WERI-Rb-1 (cell line): ENCODE results near the gene CCDC30.

ENCODE experiments used
- DNase-seq: peaks from one replicate; pipeline ENCODE4 v3.0.0-alpha.2; 2020
- H3K27ac ChIP-seq: fragments of 250-450 bp; sonication (Bioruptor Pico); 2 replicates; pipeline ENCODE4 v1.5.1; 2020; ENCODE audit warnings: mild to moderate bottlenecking, moderate library complexity
- H3K27me3 ChIP-seq: fragments of 250-450 bp; sonication (Bioruptor Pico); 2 replicates; pipeline ENCODE4 v1.5.1; 2021; ENCODE audit warnings: mild to moderate bottlenecking, low read depth, moderate library complexity; ENCODE audit not compliant: insufficient read depth, severe bottlenecking
- H3K36me3 ChIP-seq: fragments of 250-450 bp; sonication (Bioruptor Pico); 2 replicates; pipeline ENCODE4 v1.5.1; 2020; ENCODE audit warnings: mild to moderate bottlenecking, moderate library complexity
- H3K4me3 ChIP-seq: 2 replicates; pipeline ENCODE4 v1.5.1; 2011; ENCODE audit warnings: low read depth, mild to moderate bottlenecking, control low read depth, low read length
- H3K9me3 ChIP-seq: fragments of 250-450 bp; sonication (Bioruptor Pico); 2 replicates; pipeline ENCODE4 v1.5.1; 2021; ENCODE audit warnings: mild to moderate bottlenecking, moderate library complexity; ENCODE audit not compliant: severe bottlenecking
- TF ChIP-seq, protein P1 (sequence below): IDR thresholded peaks from 2 replicates; pipeline ENCODE4 v1.5.1; 2011; ENCODE audit warnings: low read depth, mild to moderate bottlenecking, control low read depth, inconsistent platforms, low read length

Gene CCDC30

DNA sequence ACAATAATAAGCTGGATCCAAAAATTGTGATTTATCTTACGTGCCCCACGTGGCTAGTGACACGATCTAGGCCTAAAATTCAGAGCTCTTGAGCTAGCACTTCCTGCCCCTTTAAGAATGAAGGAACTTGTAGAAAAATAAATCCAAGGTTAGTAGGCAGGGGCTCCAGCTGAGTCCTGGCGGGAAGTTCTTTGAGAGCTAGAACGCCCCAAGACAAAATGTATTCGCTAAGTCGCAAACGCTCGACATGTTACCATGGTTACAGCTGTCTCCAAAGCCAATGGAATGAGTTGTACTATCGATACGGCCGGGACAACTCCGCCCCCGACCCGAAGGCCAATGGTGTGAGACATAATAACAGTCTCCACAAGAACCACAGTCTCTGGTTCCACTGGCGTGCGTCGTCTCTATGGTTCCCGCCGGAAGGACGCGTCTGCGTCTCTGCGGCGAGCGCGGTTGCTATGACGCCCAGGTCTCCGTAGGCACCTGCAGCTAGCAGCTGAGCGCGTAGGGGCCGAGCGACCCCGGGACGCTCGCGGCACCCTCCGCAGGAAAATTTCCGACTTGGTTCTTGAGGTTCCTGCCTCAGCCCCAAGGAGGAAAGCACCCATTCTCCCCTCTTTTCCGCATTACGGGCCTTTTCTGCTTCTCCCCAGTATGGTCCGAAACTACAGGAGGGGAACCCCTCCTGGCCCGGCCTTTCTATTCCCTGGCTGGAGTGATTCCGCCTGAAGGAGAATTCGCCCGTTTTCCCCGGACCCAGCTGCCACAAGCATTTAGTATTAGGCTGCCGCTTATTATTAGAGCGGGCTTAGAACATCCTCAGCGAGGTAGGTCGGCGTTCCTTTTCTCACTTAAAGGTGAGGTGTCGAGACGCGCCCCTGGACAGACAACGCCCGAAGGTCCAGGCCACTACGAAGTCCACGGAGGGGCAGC, at the start of gene CCDC30:
CCDC30 (plus strand) TSS at position 459 of the 936 bp plus-strand sequence. CDS start 17,266 bp downstream, outside the sequence.
- Histone ChIP-seq H3K27ac (peak within 1 kb of the TSS; percentile 76), H3K36me3 (peaks cover 14% of the 10 kb centered on the region), H3K9me3 (no peaks in the 10 kb centered on the region), H3K4me3 (peak within 1 kb of the TSS; percentile 78), H3K27me3 (no peaks in the 10 kb centered on the region)
- DNase-seq = peak; percentile 98
- TF ChIP-seq, protein P1, sequence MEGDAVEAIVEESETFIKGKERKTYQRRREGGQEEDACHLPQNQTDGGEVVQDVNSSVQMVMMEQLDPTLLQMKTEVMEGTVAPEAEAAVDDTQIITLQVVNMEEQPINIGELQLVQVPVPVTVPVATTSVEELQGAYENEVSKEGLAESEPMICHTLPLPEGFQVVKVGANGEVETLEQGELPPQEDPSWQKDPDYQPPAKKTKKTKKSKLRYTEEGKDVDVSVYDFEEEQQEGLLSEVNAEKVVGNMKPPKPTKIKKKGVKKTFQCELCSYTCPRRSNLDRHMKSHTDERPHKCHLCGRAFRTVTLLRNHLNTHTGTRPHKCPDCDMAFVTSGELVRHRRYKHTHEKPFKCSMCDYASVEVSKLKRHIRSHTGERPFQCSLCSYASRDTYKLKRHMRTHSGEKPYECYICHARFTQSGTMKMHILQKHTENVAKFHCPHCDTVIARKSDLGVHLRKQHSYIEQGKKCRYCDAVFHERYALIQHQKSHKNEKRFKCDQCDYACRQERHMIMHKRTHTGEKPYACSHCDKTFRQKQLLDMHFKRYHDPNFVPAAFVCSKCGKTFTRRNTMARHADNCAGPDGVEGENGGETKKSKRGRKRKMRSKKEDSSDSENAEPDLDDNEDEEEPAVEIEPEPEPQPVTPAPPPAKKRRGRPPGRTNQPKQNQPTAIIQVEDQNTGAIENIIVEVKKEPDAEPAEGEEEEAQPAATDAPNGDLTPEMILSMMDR = no peak

DNA sequence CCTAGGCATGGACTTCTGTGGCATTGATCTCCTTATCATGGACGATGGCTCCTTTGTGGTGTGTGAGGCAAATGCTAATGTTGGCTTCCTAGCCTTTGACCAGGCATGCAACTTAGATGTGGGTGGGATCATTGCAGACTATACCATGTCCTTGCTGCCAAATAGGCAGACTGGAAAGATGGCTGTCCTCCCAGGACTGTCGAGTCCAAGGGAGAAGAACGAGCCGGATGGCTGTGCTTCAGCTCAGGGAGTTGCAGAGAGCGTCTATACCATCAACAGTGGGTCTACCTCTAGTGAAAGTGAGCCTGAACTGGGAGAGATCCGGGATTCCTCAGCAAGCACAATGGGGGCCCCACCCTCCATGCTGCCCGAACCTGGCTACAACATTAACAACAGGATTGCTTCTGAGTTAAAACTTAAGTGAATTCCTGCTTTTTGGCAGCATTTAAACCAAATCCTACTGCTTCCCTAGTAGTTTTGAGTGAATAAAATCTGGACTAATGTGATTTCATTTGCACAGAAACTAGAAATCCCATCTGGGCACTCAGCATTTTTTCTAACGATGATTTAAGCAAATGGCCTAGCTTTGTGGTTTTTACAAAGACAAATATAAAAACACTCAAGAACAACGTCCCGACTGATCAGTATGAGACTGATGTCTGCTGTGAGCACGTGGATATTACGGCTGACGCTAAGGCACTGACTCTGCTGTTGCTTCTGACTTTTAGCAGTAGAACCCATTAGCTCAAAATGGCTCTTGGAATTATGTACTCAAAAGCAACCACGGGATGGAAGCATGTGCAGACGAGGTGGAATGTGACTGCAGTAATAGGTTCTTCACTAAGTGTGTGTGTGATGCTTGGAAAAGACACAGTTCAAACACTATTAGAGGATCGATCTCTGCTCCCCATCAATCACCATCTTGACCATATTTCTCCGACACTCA, 48.3 kb upstream of the CCDC30 start:
- Histone ChIP-seq H3K27ac (no peak overlapping the region), H3K9me3 (no peaks in the 10 kb centered on the region), H3K27me3 (no peaks in the 10 kb centered on the region), H3K36me3 (peaks cover 29% of the 10 kb centered on the region), H3K4me3 (no peak overlapping the region)
- DNase-seq = no peak
- TF ChIP-seq, protein P1 = no peak

DNA sequence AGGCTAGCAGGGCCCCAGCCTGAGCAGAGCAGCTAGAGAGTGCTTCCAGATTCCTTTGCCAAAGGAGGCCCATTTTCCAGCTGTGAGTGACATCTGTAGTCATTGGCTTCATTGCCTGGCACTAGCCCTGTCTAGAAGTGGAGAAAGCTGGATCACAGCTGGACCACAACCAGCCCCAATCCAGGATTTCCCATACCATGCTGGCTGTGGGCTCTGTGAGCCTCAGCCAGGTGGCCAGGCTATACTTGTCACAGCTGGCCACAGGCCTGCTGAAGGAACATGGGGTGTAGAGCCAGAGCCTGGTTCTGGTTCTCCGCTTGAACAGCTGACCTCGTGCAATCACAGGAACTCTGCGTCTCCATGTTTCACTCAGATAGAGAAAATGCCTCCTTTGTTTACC, 45.9 kb upstream of the CCDC30 start:
- DNase-seq = no peak
- no peak overlapping the region for H3K4me3 ChIP-seq
- TF ChIP-seq, protein P1 = no peak
- no peaks in the 10 kb centered on the region for H3K9me3 ChIP-seq
- H3K27ac ChIP-seq = no peak overlapping the region
- no peaks in the 10 kb centered on the region for H3K27me3 ChIP-seq
- peaks cover 22% of the 10 kb centered on the region for H3K36me3 ChIP-seq

DNA sequence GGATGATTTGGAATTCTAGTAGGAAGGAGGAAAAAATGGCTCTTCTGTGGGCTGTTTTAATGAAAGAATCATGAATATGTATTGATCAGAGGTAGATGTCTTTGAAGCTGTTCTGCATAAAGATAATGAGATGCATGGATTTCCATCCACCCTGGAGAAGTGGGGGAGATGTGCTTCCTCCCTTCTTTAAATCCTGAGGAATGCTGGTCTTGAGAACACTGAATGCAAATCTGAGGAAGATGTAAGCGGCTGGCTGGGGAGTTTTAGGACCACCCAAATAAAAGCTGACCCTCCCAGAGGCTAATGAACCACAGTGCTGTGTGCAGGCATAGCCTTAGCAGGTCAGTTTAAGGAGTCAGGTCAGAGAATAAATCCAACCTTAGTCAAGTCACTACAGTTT, 44.6 kb upstream of the CCDC30 start:
- no peak overlapping the region for H3K27ac ChIP-seq
- no peak for DNase-seq
- H3K27me3 ChIP-seq = no peaks in the 10 kb centered on the region
- TF ChIP-seq, protein P1 = no peak
- H3K36me3 ChIP-seq = peaks cover 14% of the 10 kb centered on the region
- no peak overlapping the region for H3K4me3 ChIP-seq
- H3K9me3 ChIP-seq = no peaks in the 10 kb centered on the region

DNA sequence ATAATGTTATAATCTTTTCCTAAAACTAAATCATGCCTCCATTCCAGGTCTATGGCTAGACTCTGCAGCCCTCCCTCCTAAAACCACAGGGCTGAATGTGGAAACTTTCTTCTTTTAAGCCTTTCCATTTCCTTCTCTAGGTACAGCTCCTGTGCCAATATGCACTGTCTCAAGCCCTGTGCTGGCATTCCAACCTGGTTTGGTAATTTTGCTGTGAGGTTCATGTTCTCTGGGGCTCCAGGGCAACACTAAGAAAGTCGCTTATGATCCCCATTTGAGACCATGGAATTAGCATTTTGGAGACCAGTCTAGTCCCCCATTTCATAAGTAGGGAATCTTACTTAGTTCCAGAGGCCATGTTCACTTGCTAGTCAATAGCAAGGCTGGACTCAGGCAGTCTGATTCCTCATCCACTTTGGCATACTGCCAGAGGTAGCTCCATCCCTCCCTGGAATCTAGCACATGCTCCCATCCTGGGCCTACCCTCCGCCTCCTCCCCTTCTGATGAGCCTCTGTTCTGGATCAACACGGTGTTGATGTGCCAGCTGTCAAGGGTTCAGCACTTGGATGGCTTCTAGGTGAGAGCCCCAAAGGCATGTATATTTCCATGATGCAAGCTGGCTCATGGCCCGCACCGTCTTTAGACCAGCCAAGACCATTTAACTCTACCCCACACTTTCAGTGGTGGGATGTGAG, 43.8 kb upstream of the CCDC30 start:
- Histone ChIP-seq H3K4me3 (no peak overlapping the region), H3K36me3 (peaks cover 12% of the 10 kb centered on the region), H3K9me3 (no peaks in the 10 kb centered on the region), H3K27me3 (no peaks in the 10 kb centered on the region), H3K27ac (peak overlapping the region; percentile 88)
- TF ChIP-seq, protein P1 = no peak
- peak; percentile 39 for DNase-seq
